ENCODE results near the gene CCL16. TPM values are rescaled to one million over a fixed set of nuclear protein-coding genes. Genes with fewer than 3 reads are reported as not detected.
A peak's percentile ranks its signal among the peaks of the same experiment; 100 is the strongest.

Gene CCL16
- total and polyA plus RNA-seq, 7 donors, result 0.10 to 1.1 TPM; not detected in 5

DNA sequence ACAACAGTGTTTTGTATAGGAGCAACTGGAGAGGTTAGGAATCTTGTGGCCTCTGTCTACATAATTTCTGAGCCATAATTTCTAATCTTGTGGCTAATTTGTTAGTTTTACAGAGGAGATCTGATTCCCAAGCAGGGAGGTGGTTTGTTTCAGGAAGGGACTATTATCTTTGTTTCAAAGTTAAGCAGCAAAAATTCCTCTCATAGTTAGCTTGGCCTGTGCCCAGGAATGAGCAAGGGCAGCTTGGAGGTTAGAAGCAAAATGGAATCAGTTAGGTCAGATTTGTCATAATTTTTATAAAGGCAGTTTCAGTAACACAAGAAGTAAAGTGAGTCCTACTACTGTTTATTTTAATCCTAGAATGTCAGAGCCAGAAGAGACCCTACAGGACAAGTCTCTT, 48.7 kb downstream of the CCL16 start:
- intact Hi-C loops (cut with DNase I), result no loop called here
- TF ChIP-seq POLR2AphosphoS5 (IDR thresholded peaks at IDR 0.05), result no peak
- TF ChIP-seq POLR2A (IDR thresholded peaks at IDR 0.05), result no peak
- TF ChIP-seq CTCF (IDR thresholded peaks at IDR 0.05), result no peak
- TF ChIP-seq EP300 (IDR thresholded peaks at IDR 0.05), result no peak
- Histone ChIP-seq H3K9me3 (no peaks in the 10 kb centered on the region), H3K27ac (no peak overlapping the region), H3K4me3 (no peak overlapping the region), H3K4me1 (peaks cover 0 to 13% (median 11%) of the 10 kb centered on the region in 4 donors), H3K36me3 (no peaks in the 10 kb centered on the region), H3K27me3 (peaks cover 3 to 27% (median 7%) of the 10 kb centered on the region in 3 donors)
- no peak for DNase-seq

- intact Hi-C loops (cut with DNase I), result no loop called here
- Histone ChIP-seq H3K9me3 (no peaks in the 10 kb centered on the region), H3K4me1 (peaks cover 0 to 13% (median 11%) of the 10 kb centered on the region in 4 donors), H3K36me3 (no peaks in the 10 kb centered on the region), H3K27me3 (peaks cover 3 to 27% (median 7%) of the 10 kb centered on the region in 3 donors), H3K27ac (no peak overlapping the region), H3K4me3 (no peak overlapping the region)
- no peak for DNase-seq
- 82 to 84% methylated on average over 6 of the region's 6 CpGs for WGBS, 2 donors
- no peak for TF ChIP-seq EP300 (IDR thresholded peaks at IDR 0.05)
- TF ChIP-seq CTCF (IDR thresholded peaks at IDR 0.05), result no peak
- no peak for TF ChIP-seq POLR2A (IDR thresholded peaks at IDR 0.05)
- TF ChIP-seq POLR2AphosphoS5 (IDR thresholded peaks at IDR 0.05), result no peak
These were observed 49.4 kb downstream of the CCL16 start for GRCh38 chr17:35931794-35932425.

DNA sequence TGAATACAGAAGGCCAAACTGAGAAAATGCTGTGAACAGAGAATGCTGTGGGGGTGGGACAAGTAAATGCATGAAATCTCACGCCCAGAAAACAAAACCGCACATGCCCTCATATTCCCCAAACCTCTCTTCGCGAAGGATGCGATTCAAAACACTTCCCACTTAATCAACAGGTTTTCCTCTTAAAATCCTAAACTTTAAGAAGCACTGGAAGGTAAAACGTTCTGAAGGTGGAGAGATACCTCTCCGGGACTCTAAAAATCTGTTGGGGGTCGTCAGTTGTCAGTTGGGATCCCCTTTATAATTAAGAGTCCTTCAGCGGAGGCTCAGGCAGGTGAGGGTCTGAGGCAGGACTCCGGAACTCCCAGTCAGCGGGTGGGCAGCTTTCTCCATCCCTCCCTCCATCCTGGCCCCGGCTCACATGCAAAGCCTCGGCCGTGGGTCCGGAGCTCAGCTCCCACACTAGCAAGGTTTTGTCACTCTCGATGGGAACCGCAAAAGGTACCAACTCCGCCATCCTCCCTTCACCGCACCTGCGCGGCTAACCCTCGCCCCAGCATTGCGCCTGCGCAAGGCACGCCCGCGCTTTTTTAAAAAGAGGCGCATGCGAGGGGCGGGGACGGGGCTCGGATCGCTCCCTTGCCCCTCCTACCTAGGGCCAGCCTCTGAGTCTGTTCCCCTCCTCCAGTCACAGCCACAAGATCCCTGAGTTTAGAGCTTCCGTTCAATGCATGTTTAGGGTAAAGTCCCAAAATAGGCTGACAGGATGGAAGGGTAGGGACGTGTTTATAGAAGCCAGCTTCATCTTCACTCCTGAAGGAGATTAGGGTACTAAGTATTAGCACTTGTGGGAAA, 50.9 kb downstream of the CCL16 start, which contains the start of gene RDM1:
TSS of gene RDM1 (minus strand) at position 563 of the 855 bp plus-strand sequence. CDS start at position 517, 46 bp downstream.
- DNase-seq, result no peak
- 2% methylated on average over 35 of the region's 35 CpGs for WGBS, 2 donors
- H3K9me3 ChIP-seq, result no peaks in the 10 kb centered on the region
- no peaks in the 10 kb centered on the region for H3K36me3 ChIP-seq
- H3K27me3 ChIP-seq, result peaks cover 3 to 27% (median 7%) of the 10 kb centered on the region in 3 donors
- intact Hi-C loops (cut with DNase I), result no loop called here
- H3K4me3 ChIP-seq, result peak within 1 kb of the TSS in 3 of 4 donors; percentile 8 to 39 (median 37)
- H3K27ac ChIP-seq, result no peak within 1 kb of the TSS
- H3K4me1 ChIP-seq, result peaks cover 0 to 13% (median 11%) of the 10 kb centered on the region in 4 donors
- TF ChIP-seq CTCF (IDR thresholded peaks at IDR 0.05) (no peak), POLR2AphosphoS5 (IDR thresholded peaks at IDR 0.05) (no peak), EP300 (IDR thresholded peaks at IDR 0.05) (no peak)

- H3K36me3 ChIP-seq, result no peaks in the 10 kb centered on the region
- no peak for DNase-seq
- no peak for TF ChIP-seq EP300 (IDR thresholded peaks at IDR 0.05)
- no peak for TF ChIP-seq POLR2AphosphoS5 (IDR thresholded peaks at IDR 0.05)
- TF ChIP-seq POLR2A (IDR thresholded peaks at IDR 0.05), result no peak
- TF ChIP-seq CTCF (IDR thresholded peaks at IDR 0.05), result no peak
These were observed 53.6 kb downstream of the CCL16 start for GRCh38 chr17:35927714-35928113.

More at GRCh38 chr17:35927714-35928113, 53.6 kb downstream of the CCL16 start:
- no peak overlapping the region for H3K27ac ChIP-seq
- H3K4me1 ChIP-seq, result peaks cover 0 to 13% (median 11%) of the 10 kb centered on the region in 4 donors
- no peak overlapping the region for H3K4me3 ChIP-seq
- H3K27me3 ChIP-seq, result peaks cover 3 to 27% (median 7%) of the 10 kb centered on the region in 3 donors
- no peaks in the 10 kb centered on the region for H3K9me3 ChIP-seq
- intact Hi-C loops (cut with DNase I), result no loop called here

Other genes with a start within 250 kb of the CCL16 start
- 1 to 10 TPM; 3.6 to 5.5 (median 3.8) TPM for gene RASL10B, start 249.9 kb downstream of the CCL16 start, total RNA-seq
- 1 to 10 TPM in 1 of 3 donors, under 1 TPM in 1, not detected in 1; 0.60 to 1.8 TPM for gene RASL10B, start 249.9 kb downstream of the CCL16 start, polyA plus RNA-seq
- not detected for gene GAS2L2, start 228.3 kb downstream of the CCL16 start, total RNA-seq
- gene GAS2L2, start 228.3 kb downstream of the CCL16 start, polyA plus RNA-seq, result under 1 TPM in 1 of 3 donors, not detected in 2; 0.06 TPM
- not detected for gene C17orf50, start 220.6 kb downstream of the CCL16 start, total RNA-seq
- under 1 TPM in 1 of 3 donors, not detected in 2; 0.07 TPM for gene C17orf50, start 220.6 kb downstream of the CCL16 start, polyA plus RNA-seq
- gene MMP28, start 185.9 kb downstream of the CCL16 start, total RNA-seq, result 10 to 100 TPM; 15.8 to 60.8 (median 40.5) TPM
- gene MMP28, start 185.9 kb downstream of the CCL16 start, polyA plus RNA-seq, result 10 to 100 TPM; 24.0 to 52.9 (median 30.3) TPM
- gene TAF15, start 172.0 kb downstream of the CCL16 start, total RNA-seq, result 10 to 100 TPM; 58.1 to 85.9 (median 71.3) TPM
- gene TAF15, start 172.0 kb downstream of the CCL16 start, polyA plus RNA-seq, result 100 to 1,000 TPM in 1 of 3 donors, 10 to 100 TPM in 2; 55.9 to 147 (median 58.7) TPM
- not detected for gene HEATR9, start 112.6 kb downstream of the CCL16 start, total RNA-seq
- under 1 TPM in 1 of 3 donors, not detected in 2; 0.06 TPM for gene HEATR9, start 112.6 kb downstream of the CCL16 start, polyA plus RNA-seq
- gene CCL5, start 101.1 kb downstream of the CCL16 start, total RNA-seq, result 1 to 10 TPM in 3 of 4 donors, not detected in 1; 1.8 to 3.3 (median 2.4) TPM
- gene CCL5, start 101.1 kb downstream of the CCL16 start, polyA plus RNA-seq, result 10 to 100 TPM in 1 of 3 donors, 1 to 10 TPM in 2; 2.3 to 15.5 (median 3.6) TPM
- gene RDM1, start 50.7 kb downstream of the CCL16 start, total RNA-seq, result not detected
- 1 to 10 TPM in 1 of 3 donors, under 1 TPM in 1, not detected in 1; 0.92 to 3.6 TPM for gene RDM1, start 50.7 kb downstream of the CCL16 start, polyA plus RNA-seq
- not detected for gene LYZL6, start 37.8 kb downstream of the CCL16 start, total RNA-seq
- gene LYZL6, start 37.8 kb downstream of the CCL16 start, polyA plus RNA-seq, result not detected
- 10 to 100 TPM; 13.0 to 30.0 (median 23.7) TPM for gene CCL14, start 5.2 kb upstream of the CCL16 start, total RNA-seq
- 10 to 100 TPM in 1 of 3 donors, under 1 TPM in 1, not detected in 1; 0.60 to 14.2 TPM for gene CCL14, start 5.2 kb upstream of the CCL16 start, polyA plus RNA-seq
- gene CCL15, start 20.1 kb upstream of the CCL16 start, total RNA-seq, result not detected
- gene CCL15, start 20.1 kb upstream of the CCL16 start, polyA plus RNA-seq, result 10 to 100 TPM; 30.1 to 37.2 (median 33.7) TPM
- 1 to 10 TPM in 3 of 4 donors, under 1 TPM in 1; 0.82 to 8.6 (median 4.2) TPM for gene CCL23, start 36.5 kb upstream of the CCL16 start, total RNA-seq
- 10 to 100 TPM in 1 of 3 donors, not detected in 2; 18.6 TPM for gene CCL23, start 36.5 kb upstream of the CCL16 start, polyA plus RNA-seq
- gene CCL18, start 82.8 kb upstream of the CCL16 start, total RNA-seq, result 1 to 10 TPM in 3 of 4 donors, not detected in 1; 1.4 to 2.9 (median 2.8) TPM
- gene CCL18, start 82.8 kb upstream of the CCL16 start, polyA plus RNA-seq, result 10 to 100 TPM in 1 of 3 donors, 1 to 10 TPM in 2; 1.8 to 52.7 (median 4.9) TPM
- gene CCL3, start 108.6 kb upstream of the CCL16 start, total RNA-seq, result 1 to 10 TPM in 3 of 4 donors, not detected in 1; 1.2 to 2.4 (median 1.4) TPM
- 10 to 100 TPM in 1 of 3 donors, 1 to 10 TPM in 2; 3.6 to 22.4 (median 9.6) TPM for gene CCL3, start 108.6 kb upstream of the CCL16 start, polyA plus RNA-seq
- 1 to 10 TPM in 2 of 4 donors, under 1 TPM in 1, not detected in 1; 0.16 to 3.7 (median 1.1) TPM for gene CCL4, start 122.3 kb upstream of the CCL16 start, total RNA-seq
- 10 to 100 TPM in 1 of 3 donors, 1 to 10 TPM in 2; 2.4 to 12.7 (median 5.1) TPM for gene CCL4, start 122.3 kb upstream of the CCL16 start, polyA plus RNA-seq
- 1 to 10 TPM in 3 of 4 donors, not detected in 1; 1.1 to 5.0 (median 1.5) TPM for gene TBC1D3B, start 195.1 kb upstream of the CCL16 start, total RNA-seq
- 1 to 10 TPM in 2 of 3 donors, not detected in 1; 2.7 to 4.8 TPM for gene TBC1D3B, start 195.1 kb upstream of the CCL16 start, polyA plus RNA-seq
- gene CCL3L1, start 215.3 kb upstream of the CCL16 start, total RNA-seq, result 1 to 10 TPM in 1 of 4 donors, not detected in 3; 2.2 TPM
- 1 to 10 TPM; 1.2 to 2.4 (median 2.3) TPM for gene CCL3L1, start 215.3 kb upstream of the CCL16 start, polyA plus RNA-seq
- gene CCL4L2, start 229.6 kb upstream of the CCL16 start, total RNA-seq, result 1 to 10 TPM in 1 of 4 donors, not detected in 3; 1.8 TPM
- 10 to 100 TPM in 1 of 3 donors, 1 to 10 TPM in 1, under 1 TPM in 1; 0.58 to 11.3 (median 6.0) TPM for gene CCL4L2, start 229.6 kb upstream of the CCL16 start, polyA plus RNA-seq

All from sigmoid colon (tissue), 7 donors.